GOT3 (cell line): ENCODE measurements around the gene PYURF.

ENCODE experiments used
- DNase-seq: peaks from one replicate; lab custom pipeline; 2025; ENCODE audit warnings: mixed read lengths; lab: John Stamatoyannopoulos, UW

PYURF gene, protein sequence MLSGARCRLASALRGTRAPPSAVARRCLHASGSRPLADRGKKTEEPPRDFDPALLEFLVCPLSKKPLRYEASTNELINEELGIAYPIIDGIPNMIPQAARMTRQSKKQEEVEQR

DNA sequence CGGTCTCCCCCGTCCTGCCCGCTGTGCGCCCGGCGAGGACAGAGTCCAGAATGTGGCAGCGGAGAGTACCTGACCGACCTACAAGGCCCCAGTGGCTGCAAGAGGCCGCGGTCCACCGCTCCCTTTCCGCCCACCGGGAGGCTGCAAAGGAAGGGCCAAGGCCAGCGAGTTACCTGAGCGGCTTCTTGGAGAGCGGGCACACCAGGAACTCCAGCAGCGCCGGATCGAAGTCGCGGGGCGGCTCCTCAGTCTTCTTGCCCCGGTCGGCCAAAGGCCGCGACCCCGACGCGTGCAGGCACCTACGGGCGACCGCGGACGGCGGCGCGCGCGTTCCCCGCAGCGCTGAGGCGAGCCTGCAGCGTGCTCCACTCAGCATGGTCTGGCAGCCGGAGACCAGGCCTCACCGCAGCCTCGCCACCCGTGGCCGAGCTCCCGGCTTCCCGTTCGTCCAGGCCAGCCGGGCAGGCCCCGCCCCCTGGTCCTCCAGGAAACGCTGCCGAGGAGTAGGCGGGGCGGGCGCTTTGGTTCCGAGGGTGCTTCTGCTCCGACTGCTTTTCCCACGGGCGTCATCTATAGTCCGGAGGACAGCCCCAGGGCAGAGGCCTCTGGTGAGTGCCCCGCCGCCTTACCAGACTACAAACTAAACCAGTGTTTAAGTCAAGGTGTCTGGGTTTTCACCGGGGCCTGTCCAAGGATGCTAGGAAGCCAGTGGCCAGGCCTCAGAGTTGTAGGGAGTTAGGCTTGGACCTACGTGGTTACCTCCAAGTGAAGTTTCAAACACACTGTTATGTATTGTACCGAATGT, at the start of gene PYURF:
Gene PYURF (minus strand): TSS at position 452 of the 805 bp plus-strand sequence. CDS start 76 bp downstream, at position 376.
- DNase-seq, result peak; percentile 86

DNA sequence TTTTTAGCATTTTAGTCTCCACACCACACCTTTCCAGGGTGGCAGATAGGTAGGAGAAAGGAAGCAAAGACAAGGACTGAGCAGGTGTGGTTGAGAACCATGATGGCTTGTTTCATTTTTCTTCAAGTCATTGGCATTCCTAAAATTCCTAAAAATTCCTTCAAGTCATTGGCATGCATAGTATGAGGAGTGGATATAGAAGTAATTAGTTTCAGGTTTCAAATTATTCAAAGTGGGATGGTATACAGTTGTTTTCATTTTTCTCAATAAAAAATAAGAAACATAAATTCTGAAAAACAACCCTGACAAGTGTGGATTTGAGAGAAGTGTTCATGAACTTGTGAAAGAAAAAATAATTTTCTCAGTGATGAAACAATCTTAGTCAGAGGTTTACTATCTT, 46.4 kb upstream of the PYURF start:
- no peak for DNase-seq

DNA sequence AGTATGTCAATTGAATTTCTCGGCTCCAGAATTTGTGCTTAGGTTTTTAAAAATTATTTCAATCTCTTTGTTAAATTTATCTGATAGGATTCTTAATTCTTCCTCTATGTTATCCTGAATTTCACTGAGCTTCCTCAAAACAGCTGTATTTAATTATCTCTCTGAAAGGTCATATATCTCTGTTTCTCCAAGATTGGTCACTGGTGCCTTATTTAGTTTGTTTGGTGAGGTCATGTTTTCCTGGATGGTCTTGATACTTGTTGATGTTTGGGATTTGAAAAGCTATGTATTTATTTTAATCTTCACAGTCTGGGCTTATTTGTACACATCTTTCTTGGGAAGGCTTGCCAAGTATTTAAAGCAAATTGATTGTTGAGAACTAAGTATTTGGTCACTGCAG, 44.0 kb upstream of the PYURF start:
- DNase-seq, result no peak

DNA sequence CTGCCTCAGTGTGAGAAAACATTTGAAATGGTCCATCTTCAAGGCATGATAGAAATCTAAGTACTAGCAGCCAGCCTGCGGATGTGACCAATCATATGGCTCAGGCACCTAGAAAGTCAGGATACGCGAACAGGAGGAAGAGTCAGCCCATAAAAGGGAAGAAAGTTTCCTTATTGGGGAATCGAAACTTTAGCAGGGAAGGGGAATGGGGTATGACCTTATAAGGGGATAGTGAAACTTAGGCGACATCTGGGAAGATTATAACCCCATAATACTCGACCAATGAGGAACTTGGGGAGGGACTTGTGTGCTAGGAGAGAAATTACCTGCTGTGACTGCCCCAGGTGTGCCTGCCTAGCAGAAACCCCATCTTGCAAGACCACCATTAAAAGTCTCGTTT, 26.2 kb upstream of the PYURF start:
- no peak for DNase-seq

DNA sequence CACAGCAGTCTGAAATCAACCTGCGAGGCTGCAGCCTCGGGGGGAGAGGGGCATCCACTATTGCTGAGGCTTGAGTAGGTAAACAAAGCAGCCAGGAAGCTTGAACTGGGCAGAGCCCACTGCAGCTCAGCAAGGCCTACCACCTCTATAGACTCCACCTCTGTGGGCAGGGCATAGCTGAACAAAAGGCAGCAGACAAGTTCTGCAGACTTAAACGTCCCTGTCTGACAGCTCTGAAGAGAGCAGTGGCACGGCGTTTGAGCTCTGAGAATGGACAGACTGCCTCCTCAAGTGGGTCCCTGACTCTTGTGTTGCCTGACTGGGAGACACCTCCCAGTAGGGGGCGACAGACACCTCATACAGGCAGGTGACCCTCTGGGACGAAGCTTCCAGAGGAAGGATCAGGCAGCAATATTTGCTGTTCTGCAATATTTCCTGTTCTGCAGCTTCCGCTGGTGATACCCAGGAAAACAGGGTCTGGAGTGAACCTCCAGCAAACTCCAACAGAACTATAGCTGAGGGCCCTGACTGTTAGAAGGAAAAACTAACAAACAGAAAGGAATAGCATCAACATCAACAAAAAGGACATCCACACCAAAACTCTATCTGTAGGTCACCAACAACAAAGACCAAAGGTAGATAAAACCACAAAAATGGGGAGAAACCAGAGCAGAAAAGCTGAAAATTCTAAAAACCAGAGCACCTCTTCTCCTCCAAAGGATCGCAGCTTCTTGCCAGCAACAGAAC, 15.9 kb upstream of the PYURF start:
- DNase-seq, result peak; percentile 6

DNA sequence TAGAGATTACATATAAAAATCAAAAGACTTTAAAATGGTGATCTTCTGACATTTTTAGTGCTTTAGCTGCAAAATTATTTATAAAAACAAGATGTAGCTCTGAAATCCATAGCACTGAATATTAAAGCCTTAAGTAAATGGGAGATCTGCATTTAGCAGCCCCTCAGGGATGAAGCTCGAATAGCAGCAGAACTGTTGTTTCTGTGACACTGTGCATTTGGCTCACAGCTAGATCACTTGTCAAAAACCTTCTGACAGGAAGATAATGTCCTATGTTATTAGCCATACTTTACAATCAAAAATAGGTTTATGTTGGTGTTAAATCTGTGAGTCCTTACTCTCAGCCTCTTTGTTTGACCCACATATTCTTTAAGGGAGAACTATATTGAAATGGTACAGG, 14.1 kb upstream of the PYURF start:
- no peak for DNase-seq

DNA sequence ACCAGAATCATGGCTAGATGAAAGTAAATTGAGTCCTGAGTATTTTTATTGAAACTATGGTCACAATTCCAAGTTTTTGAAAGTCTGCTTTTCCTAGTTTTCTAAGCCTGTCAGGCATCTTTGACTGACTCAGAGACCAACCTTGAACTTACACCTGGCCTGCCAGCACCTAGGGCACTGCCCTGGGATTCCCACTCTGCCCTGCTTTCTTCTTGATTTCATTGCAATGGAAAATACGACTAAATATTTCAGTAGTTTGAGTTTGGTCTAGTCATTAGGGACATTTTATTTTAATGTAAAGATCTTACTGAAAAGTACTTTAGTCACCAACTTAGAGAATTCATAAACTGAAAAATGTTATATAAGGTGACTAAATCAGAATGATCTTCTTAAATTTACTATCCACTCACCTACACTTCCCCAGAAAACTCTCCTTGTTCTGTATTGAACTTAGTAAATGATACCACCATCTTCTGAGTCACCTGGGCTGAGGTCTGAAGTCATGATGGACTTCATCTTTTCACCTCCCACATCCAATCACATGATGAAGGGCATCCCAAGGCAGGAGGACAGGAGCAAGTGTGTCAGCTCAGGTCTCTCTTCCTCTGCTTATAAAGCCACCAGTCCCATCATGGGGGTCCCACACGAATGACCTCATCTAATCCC, 11.6 kb upstream of the PYURF start:
- no peak for DNase-seq

DNA sequence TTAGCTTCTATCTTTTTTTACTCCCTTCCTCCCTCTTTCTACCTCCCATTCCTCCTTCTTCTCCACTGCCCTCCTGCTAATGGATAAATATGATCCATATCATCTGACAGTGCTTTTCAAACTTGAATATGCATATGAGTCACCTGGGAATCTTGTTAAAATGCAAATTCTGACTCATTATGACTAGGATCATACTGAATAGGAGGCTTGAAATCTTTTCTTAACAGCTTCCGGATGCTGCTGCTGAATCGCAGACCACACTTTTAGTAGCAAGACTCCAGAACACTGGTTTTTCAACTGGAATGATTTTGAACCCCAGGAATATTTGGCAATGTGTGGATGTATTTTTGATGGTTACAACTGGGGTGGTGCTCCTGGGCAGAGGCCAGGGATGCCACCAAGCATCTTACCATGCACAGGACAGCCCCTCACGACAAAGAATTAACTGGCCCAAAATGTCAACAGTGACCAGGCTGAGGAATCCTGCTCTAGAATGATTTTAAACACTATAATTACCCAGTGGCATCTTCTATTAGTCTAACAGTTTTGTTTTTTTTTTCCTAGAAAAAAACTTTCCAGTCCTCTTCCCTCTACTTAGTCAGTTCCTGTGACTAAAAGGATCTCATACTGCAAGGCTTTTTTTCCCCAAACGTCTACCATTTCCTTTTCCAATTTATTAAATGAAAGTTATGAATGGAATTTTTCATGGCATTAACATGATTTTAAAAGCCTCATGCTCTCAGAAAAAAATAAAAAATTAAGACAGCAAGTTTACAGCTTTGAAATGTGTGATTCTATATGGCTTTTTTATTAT, 10.6 kb upstream of the PYURF start:
- DNase-seq, result no peak

DNA sequence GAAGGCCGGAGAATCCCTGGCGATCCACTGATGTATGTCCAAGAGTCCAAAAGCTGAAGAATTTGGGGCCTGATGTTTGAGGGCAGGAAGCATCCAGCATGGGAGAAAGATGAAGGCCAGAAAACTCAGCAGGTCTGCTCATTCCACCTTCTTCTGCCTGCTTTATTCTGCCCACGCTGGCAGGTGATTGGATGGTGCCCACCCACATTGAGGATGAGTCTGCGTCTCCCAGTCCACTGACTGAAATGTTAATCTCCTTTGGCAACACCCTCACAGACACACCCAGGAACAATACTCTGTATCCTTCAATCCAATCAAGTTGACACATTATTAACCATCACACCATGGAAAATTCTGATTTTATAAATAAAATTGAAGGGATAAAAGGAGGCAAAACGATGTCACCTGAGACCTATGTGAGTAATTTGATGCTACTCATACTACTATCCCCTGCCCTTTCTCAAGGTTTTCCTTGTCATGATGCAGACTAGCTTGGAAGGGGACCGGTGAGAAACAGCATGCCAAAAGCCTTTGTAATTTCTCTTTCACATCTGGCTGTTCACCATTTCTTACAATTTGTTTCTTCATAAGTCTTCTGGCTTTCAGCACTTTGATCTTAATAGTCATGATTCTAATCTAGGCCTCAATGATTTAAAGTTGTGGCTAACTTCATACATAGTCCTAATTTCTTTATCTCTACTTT, 9.7 kb upstream of the PYURF start:
- no peak for DNase-seq

DNA sequence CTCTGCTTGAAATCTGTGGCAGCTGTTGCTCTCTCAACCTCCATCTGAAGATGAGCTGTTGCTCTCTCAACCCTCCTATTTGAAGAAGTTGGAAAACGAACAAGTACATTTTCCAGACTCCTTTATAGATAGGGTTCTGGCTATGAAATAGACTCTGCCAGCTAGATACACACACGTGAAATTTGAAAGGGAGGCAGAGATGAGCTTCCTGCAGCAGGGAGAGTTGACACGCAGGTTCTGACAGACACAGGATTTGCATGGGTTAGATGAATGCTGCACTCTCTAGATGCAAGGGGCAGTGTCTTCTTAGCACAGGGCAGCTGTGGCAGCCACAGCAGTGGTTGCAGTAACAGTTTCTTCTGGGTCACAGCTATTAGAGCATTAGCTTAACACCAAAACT, 8.0 kb upstream of the PYURF start:
- no peak for DNase-seq

DNA sequence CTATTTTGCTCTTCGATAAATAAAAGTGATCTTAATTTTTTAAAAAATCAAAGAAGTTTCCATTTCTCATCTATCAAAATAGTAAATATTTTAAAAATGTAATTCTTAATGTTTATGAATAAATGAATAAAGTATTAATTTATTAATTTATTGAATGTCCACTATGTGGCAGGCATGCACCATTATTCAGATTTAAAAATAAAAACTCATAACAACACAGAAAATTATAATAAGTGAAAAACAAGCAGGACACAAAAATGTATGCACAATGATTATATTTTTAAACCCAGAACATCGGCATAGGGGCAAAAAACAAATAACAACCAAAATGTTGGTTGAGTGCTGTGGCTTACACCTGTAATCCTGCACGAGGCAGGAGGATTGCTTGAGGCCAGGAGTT, 5.3 kb upstream of the PYURF start:
- no peak for DNase-seq

DNA sequence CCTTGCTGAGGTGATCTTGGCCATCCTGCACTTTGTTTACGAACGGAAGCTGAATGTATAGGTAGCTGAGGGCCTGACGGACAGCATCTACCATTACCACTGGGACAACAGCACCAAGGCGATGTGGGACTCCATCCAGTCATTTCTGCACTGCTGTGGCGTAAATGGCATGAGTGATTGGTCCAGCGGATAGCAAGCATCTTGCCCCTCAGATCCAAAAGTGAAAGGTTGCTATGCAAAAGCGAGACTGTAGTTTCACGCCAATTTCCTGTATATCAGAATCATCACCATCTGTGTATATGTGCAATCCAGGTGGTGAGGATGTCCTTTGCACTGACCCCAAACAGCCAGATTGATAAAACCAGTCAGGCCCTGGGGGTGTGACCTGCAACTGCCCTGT, 4.2 kb upstream of the PYURF start:
- DNase-seq, result no peak

DNA sequence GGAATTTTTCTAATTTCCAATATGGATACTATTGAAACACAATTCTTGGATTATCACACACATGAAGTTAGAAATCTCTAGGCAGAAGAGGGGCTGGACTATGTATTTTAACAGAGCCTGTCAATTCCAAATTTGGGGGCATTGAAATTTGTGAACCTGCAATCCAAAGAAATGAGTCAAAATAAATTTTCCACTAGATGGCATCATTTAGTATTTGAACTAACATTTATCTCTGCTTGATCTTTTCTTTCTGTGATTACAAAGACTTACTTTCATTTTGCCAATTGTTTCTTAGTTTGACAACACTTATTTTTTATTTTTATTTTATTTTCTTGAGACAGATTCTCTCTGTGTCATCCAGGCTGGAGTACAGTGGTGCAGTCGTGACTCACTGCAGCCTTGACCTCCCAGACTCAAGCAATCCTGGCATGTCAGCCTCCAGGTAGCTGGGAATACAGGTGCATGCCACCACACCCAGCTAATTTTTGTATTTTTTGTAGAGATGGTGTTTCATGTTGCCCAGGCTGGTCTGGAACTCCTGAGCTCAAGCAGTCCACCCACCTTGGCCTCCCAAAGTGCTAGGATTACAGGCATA, 2.7 kb upstream of the PYURF start:
- DNase-seq, result no peak

DNA sequence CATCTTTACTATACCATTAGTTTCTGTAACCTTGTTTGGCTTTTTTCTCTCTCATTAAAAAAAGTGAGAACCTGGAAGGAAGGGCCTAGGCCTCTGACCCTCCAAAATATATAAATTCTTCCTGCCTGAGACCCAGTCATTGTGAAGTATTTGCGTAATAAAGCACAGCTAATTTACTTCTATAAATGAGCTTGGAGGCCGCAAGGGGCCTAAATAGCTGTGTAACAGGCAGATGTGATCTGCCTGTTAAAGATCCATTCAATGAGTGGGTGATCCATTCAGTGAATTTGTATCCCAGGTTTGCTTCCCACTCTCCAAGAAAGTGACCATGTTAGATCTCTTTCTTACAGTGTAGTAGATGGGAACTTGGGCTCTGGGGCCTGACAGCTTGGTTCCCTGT, 595 bp upstream of the PYURF start:
- no peak for DNase-seq

DNA sequence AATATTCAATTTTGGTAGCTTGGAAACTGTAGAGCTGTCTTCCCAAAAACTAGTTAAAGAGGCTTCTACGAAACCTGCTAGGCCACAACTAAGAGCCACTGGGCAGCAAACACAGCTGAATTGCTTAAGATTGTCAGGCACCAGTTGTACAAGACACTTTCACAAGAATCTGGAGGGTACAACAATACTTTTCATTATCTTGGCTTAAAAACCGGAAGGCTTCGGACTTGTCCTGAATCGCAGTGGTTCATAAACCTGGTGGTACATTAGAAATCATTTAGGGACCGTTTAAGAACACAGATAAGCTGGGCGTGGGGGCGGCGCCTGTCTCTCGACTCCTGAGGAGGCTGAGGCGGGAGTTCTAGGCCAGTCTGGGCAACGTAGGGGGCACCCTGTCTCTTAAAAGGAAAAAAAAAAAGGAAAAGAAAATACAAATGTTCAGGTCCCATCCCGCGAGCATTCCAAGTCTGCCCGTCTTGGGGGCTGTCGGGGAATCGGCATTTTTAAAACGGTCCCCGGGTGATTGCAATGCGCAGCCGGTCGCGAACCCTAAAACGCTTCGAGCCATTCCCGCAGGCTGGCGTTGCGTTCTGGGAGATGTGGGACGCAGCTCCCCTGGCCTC, 763 bp downstream of the PYURF start:
- DNase-seq, result no peak

DNA sequence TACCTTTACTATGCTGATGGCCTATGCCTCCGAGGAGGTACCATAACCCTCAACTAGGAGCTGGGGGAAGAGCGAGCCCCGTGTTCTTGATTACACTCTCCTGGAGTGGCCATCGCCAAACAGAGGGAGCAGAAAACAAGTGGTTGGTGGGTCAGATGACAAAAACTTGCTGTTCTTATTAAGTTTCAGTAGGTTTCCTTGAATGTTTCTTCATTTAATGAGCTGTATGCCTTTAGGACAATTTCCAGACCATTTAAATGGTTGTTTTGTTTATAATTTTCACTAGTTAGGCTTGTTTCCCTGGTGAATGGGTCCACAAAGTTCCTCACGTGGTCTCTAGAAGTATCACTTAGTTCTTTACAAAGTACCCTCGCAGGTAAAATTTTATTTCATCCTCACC, 4.7 kb downstream of the PYURF start:
- DNase-seq, result no peak

DNA sequence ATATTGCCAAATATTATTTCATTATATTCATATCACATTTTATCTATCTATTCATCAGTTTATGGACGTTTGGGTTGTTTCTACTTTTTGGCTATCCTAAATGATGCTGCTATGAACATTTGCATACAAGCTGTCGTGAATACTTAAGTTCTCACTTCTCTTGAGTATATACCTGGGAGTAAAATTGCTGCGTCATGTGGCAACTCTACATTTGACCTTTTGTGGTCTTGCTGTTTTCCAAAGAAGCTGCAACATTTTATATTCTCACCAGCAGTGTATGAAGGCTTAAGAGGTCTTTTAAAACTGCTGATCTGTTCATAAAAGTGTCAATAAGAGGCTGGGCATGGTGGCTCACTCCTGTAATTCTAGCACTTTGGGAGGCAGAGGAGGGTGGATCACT, 5.8 kb downstream of the PYURF start:
- DNase-seq, result no peak

DNA sequence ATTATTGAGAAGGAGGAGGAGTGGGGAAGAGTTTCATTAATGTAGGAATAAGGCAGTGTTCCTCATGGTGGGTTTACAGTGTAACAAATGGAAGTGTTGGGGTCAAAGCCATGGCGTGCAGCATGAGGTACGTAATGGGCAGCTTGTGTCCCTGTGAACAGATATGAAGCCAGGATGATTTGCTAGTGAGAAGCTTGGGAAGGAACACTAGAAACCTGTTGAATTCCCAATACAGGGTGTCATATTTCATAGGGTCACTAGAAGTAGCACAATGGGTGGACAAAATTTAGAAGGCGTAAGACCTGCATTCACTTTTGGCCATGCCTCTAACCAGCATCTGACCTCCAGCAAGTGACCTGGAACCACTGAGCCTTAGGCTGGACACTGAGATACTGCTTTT, 6.8 kb downstream of the PYURF start:
- DNase-seq, result no peak

DNA sequence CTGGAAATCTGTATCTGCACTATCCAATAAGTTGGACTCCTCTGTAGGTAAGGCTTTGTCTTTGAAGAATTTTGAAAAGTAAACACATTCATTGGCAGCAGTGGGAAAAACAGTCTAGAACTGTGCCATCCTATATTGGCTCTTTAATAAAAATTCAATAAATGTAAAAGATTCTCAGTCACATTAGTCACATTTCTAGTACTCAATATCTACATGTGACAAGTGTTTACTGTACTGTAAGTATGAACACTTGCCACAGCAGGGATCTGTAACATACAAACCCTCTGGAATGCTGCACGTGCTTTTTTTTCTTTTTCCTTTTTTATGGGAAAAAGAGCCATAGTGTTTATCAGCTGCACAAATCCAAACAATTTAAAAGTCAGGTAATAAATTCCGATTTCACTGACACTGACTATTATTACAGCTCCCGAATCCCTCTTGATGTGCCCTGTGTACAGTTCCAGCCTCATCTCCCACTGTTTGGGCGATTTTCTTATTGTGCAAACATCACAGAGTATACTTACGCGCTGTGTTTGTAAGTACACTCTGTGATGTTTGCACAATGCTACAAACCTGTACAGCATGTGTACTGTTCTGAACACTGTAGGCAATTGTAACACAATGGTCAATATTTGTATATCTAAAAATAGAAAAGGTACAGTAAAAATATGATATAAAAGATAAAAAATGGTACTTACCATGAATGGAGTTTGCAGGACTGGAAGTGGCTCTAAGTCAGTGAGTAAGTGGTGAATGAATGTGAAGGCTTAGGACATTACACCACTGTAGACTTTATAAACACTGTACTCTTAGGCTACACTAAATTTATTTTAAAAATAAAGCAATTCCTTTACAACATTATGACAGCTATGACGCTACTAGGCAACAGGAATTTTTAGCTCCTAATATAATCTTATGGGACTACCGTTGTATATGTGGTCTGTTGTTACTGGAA, 8.7 kb downstream of the PYURF start:
- DNase-seq, result no peak
